ENCODE measurements around the gene ASXL1.

ASXL1 gene

GRCh38 chr20:32421290-32421689 lies 63.2 kb downstream of the ASXL1 start:
- Histone ChIP-seq H3K4me3 (ENCODE audit: low read depth, low read length) (no peak overlapping the region), H3K4me1 (ENCODE audit: control insufficient read depth, insufficient read depth, low read length) (no peaks in the 10 kb centered on the region), H3K9ac (ENCODE audit: low read depth, low read length) (no peak overlapping the region), H3K9me3 (ENCODE audit: control insufficient read depth, insufficient read depth, low read length) (no peaks in the 10 kb centered on the region), H3K27me3 (ENCODE audit: control insufficient read depth, insufficient read depth, low read length) (no peaks in the 10 kb centered on the region), H3K36me3 (ENCODE audit: control insufficient read depth, insufficient read depth, low read length) (no peaks in the 10 kb centered on the region)

GRCh38 chr20:32427996-32428395 lies 69.9 kb downstream of the ASXL1 start:
- Histone ChIP-seq H3K27me3 (ENCODE audit: control insufficient read depth, insufficient read depth, low read length) (no peaks in the 10 kb centered on the region), H3K4me3 (ENCODE audit: low read depth, low read length) (no peak overlapping the region), H3K9me3 (ENCODE audit: control insufficient read depth, insufficient read depth, low read length) (no peaks in the 10 kb centered on the region), H3K9ac (ENCODE audit: low read depth, low read length) (no peak overlapping the region), H3K36me3 (ENCODE audit: control insufficient read depth, insufficient read depth, low read length) (peaks cover 12% of the 10 kb centered on the region), H3K4me1 (ENCODE audit: control insufficient read depth, insufficient read depth, low read length) (no peaks in the 10 kb centered on the region)

GRCh38 chr20:32429343-32429742 lies 71.2 kb downstream of the ASXL1 start:
- H3K9me3 ChIP-seq (ENCODE audit: control insufficient read depth, insufficient read depth, low read length) = no peaks in the 10 kb centered on the region
- no peak overlapping the region for H3K9ac ChIP-seq (ENCODE audit: low read depth, low read length)
- H3K36me3 ChIP-seq (ENCODE audit: control insufficient read depth, insufficient read depth, low read length) = peaks cover 12% of the 10 kb centered on the region
- no peaks in the 10 kb centered on the region for H3K27me3 ChIP-seq (ENCODE audit: control insufficient read depth, insufficient read depth, low read length)
- no peak overlapping the region for H3K4me3 ChIP-seq (ENCODE audit: low read depth, low read length)
- H3K4me1 ChIP-seq (ENCODE audit: control insufficient read depth, insufficient read depth, low read length) = no peaks in the 10 kb centered on the region

GRCh38 chr20:32429745-32430360 lies 71.7 kb downstream of the ASXL1 start:
- H3K36me3 ChIP-seq (ENCODE audit: control insufficient read depth, insufficient read depth, low read length) = peaks cover 13% of the 10 kb centered on the region
- H3K9ac ChIP-seq (ENCODE audit: low read depth, low read length) = no peak overlapping the region
- no peaks in the 10 kb centered on the region for H3K4me1 ChIP-seq (ENCODE audit: control insufficient read depth, insufficient read depth, low read length)
- H3K4me3 ChIP-seq (ENCODE audit: low read depth, low read length) = no peak overlapping the region
- H3K9me3 ChIP-seq (ENCODE audit: control insufficient read depth, insufficient read depth, low read length) = no peaks in the 10 kb centered on the region
- H3K27me3 ChIP-seq (ENCODE audit: control insufficient read depth, insufficient read depth, low read length) = no peaks in the 10 kb centered on the region

GRCh38 chr20:32431457-32431856 lies 73.3 kb downstream of the ASXL1 start:
- Histone ChIP-seq H3K36me3 (ENCODE audit: control insufficient read depth, insufficient read depth, low read length) (peaks cover 15% of the 10 kb centered on the region), H3K4me1 (ENCODE audit: control insufficient read depth, insufficient read depth, low read length) (no peaks in the 10 kb centered on the region), H3K27me3 (ENCODE audit: control insufficient read depth, insufficient read depth, low read length) (no peaks in the 10 kb centered on the region), H3K9me3 (ENCODE audit: control insufficient read depth, insufficient read depth, low read length) (no peaks in the 10 kb centered on the region), H3K4me3 (ENCODE audit: low read depth, low read length) (no peak overlapping the region), H3K9ac (ENCODE audit: low read depth, low read length) (no peak overlapping the region)

GRCh38 chr20:32432277-32432676 lies 74.1 kb downstream of the ASXL1 start:
- H3K4me1 ChIP-seq (ENCODE audit: control insufficient read depth, insufficient read depth, low read length) = no peaks in the 10 kb centered on the region
- no peaks in the 10 kb centered on the region for H3K27me3 ChIP-seq (ENCODE audit: control insufficient read depth, insufficient read depth, low read length)
- no peaks in the 10 kb centered on the region for H3K9me3 ChIP-seq (ENCODE audit: control insufficient read depth, insufficient read depth, low read length)
- no peak overlapping the region for H3K9ac ChIP-seq (ENCODE audit: low read depth, low read length)
- peaks cover 15% of the 10 kb centered on the region for H3K36me3 ChIP-seq (ENCODE audit: control insufficient read depth, insufficient read depth, low read length)
- no peak overlapping the region for H3K4me3 ChIP-seq (ENCODE audit: low read depth, low read length)

- Histone ChIP-seq H3K9me3 (ENCODE audit: control insufficient read depth, insufficient read depth, low read length) (no peaks in the 10 kb centered on the region), H3K27me3 (ENCODE audit: control insufficient read depth, insufficient read depth, low read length) (no peaks in the 10 kb centered on the region), H3K36me3 (ENCODE audit: control insufficient read depth, insufficient read depth, low read length) (peaks cover 15% of the 10 kb centered on the region), H3K4me1 (ENCODE audit: control insufficient read depth, insufficient read depth, low read length) (no peaks in the 10 kb centered on the region), H3K4me3 (ENCODE audit: low read depth, low read length) (no peak overlapping the region), H3K9ac (ENCODE audit: low read depth, low read length) (no peak overlapping the region)
Observed at GRCh38 chr20:32433311-32434021, 75.3 kb downstream of the ASXL1 start.

- Histone ChIP-seq H3K9ac (ENCODE audit: low read depth, low read length) (no peak overlapping the region), H3K4me3 (ENCODE audit: low read depth, low read length) (no peak overlapping the region), H3K9me3 (ENCODE audit: control insufficient read depth, insufficient read depth, low read length) (no peaks in the 10 kb centered on the region), H3K27me3 (ENCODE audit: control insufficient read depth, insufficient read depth, low read length) (no peaks in the 10 kb centered on the region), H3K4me1 (ENCODE audit: control insufficient read depth, insufficient read depth, low read length) (no peaks in the 10 kb centered on the region), H3K36me3 (ENCODE audit: control insufficient read depth, insufficient read depth, low read length) (peaks cover 10% of the 10 kb centered on the region)
Observed at GRCh38 chr20:32434434-32434833, 76.3 kb downstream of the ASXL1 start.

GRCh38 chr20:32435449-32436107 lies 77.4 kb downstream of the ASXL1 start:
- Histone ChIP-seq H3K9ac (ENCODE audit: low read depth, low read length) (no peak overlapping the region), H3K27me3 (ENCODE audit: control insufficient read depth, insufficient read depth, low read length) (no peaks in the 10 kb centered on the region), H3K4me1 (ENCODE audit: control insufficient read depth, insufficient read depth, low read length) (no peaks in the 10 kb centered on the region), H3K9me3 (ENCODE audit: control insufficient read depth, insufficient read depth, low read length) (no peaks in the 10 kb centered on the region), H3K36me3 (ENCODE audit: control insufficient read depth, insufficient read depth, low read length) (peaks cover 6% of the 10 kb centered on the region), H3K4me3 (ENCODE audit: low read depth, low read length) (no peak overlapping the region)

- Histone ChIP-seq H3K4me1 (ENCODE audit: control insufficient read depth, insufficient read depth, low read length) (no peaks in the 10 kb centered on the region), H3K9ac (ENCODE audit: low read depth, low read length) (no peak overlapping the region), H3K27me3 (ENCODE audit: control insufficient read depth, insufficient read depth, low read length) (no peaks in the 10 kb centered on the region), H3K4me3 (ENCODE audit: low read depth, low read length) (no peak overlapping the region), H3K36me3 (ENCODE audit: control insufficient read depth, insufficient read depth, low read length) (peaks cover 3% of the 10 kb centered on the region), H3K9me3 (ENCODE audit: control insufficient read depth, insufficient read depth, low read length) (no peaks in the 10 kb centered on the region)
Observed at GRCh38 chr20:32436142-32436861, 78.2 kb downstream of the ASXL1 start.

- Histone ChIP-seq H3K9ac (ENCODE audit: low read depth, low read length) (no peak overlapping the region), H3K36me3 (ENCODE audit: control insufficient read depth, insufficient read depth, low read length) (peaks cover 3% of the 10 kb centered on the region), H3K9me3 (ENCODE audit: control insufficient read depth, insufficient read depth, low read length) (no peaks in the 10 kb centered on the region), H3K4me3 (ENCODE audit: low read depth, low read length) (no peak overlapping the region), H3K4me1 (ENCODE audit: control insufficient read depth, insufficient read depth, low read length) (no peaks in the 10 kb centered on the region), H3K27me3 (ENCODE audit: control insufficient read depth, insufficient read depth, low read length) (no peaks in the 10 kb centered on the region)
Observed at GRCh38 chr20:32436968-32437367, 78.8 kb downstream of the ASXL1 start.
